H1 (cell line): ENCODE results near the gene TOPORS. TPM values are rescaled to one million over a fixed set of nuclear protein-coding genes. Genes with fewer than 3 reads are reported as not detected.

ENCODE experiments used
- CTCF ChIA-PET: fragments of 300-600 bp; sonication (Branson Sonifier 250); formaldehyde crosslinking; loops from one replicate; lab custom pipeline; 2021; ENCODE audit not compliant: partially characterized antibody; lab: Charles Lee
- POLR2A ChIA-PET: fragments of 300-600 bp; sonication (Branson Sonifier 250); formaldehyde crosslinking; loops from one replicate; lab custom pipeline; 2021; ENCODE audit warnings: inconsistent platforms; ENCODE audit not compliant: partially characterized antibody; lab: Charles Lee
- DNase-seq, 2 experiments: peaks; one replicate each; pipeline versions ENCODE4 v3.0.0 to v3.0.0-alpha.2; 2010 to 2022; ENCODE audit warnings: low spot score in 2 of 2, low read depth in 1 of 2, mixed read lengths in 1 of 2
- FAIRE-seq: peaks from 2 replicates; lab custom pipeline; 2011; peaks lifted over from hg19 to GRCh38; lab: Jason Lieb, UNC
- H2AFZ ChIP-seq: 2 replicates; pipeline ENCODE4 v1.8.1; 2012; ENCODE audit warnings: low read length, inconsistent platforms
- H2AK5ac ChIP-seq: 2 replicates; pipeline ENCODE4 v1.6.1; 2013; ENCODE audit warnings: low read depth, low read length
- H2BK120ac ChIP-seq: replicated peaks from 2 replicates; pipeline ENCODE3; 2013; ENCODE audit warnings: low read depth, low read length, inconsistent platforms
- H2BK12ac ChIP-seq: 2 replicates; pipeline ENCODE4 v1.6.1; 2013; ENCODE audit warnings: low read depth, low read length
- H2BK15ac ChIP-seq: 2 replicates; pipeline ENCODE4 v1.6.1; 2013; ENCODE audit warnings: low read length
- H2BK20ac ChIP-seq: 2 replicates; pipeline ENCODE4 v1.6.1; 2013; ENCODE audit warnings: low read length
- H2BK5ac ChIP-seq: 2 replicates; pipeline ENCODE4 v1.6.1; 2013; ENCODE audit warnings: low read depth, low read length
- H3K14ac ChIP-seq: 2 replicates; pipeline ENCODE4 v1.6.1; 2013; ENCODE audit warnings: inconsistent platforms; ENCODE audit not compliant: insufficient read length
- H3K18ac ChIP-seq: 2 replicates; pipeline ENCODE4 v1.6.1; 2013; ENCODE audit warnings: low read length; ENCODE audit errors: extremely low read depth
- H3K23ac ChIP-seq: 2 replicates; pipeline ENCODE4 v1.6.1; 2013; ENCODE audit warnings: inconsistent platforms; ENCODE audit not compliant: insufficient read length
- H3K23me2 ChIP-seq: 2 replicates; pipeline ENCODE4 v1.6.1; 2013; ENCODE audit warnings: low read depth, low read length
- H3K27ac ChIP-seq: 2 replicates; pipeline ENCODE4 v1.6.1; 2011; ENCODE audit warnings: low read depth, low read length, inconsistent platforms
- H3K27me3 ChIP-seq, 4 experiments: replicated peaks in 1 of 4; 1 replicate in 1 of 4; 2 replicates in 3 of 4; pipeline versions ENCODE4 v1.6.1 to v1.8.1; 2011 to 2013; ENCODE audit warnings: low read length in 3 of 4, mild to moderate bottlenecking in 3 of 4, inconsistent platforms in 2 of 4, mixed read lengths in 2 of 4, moderate library complexity in 1 of 4; ENCODE audit not compliant: control insufficient read depth in 3 of 4, insufficient read depth in 3 of 4; ENCODE audit errors: extremely low read depth in 1 of 4
- H3K36me3 ChIP-seq, 4 experiments: 2 replicates each; pipeline versions ENCODE4 v1.6.1 to v1.8.1; 2011 to 2013; ENCODE audit warnings: mild to moderate bottlenecking in 4 of 4, low read length in 3 of 4, moderate library complexity in 2 of 4, control low read depth in 1 of 4, inconsistent platforms in 1 of 4; ENCODE audit not compliant: insufficient read depth in 4 of 4, control insufficient read depth in 2 of 4
- H3K4ac ChIP-seq: replicated peaks from 2 replicates; pipeline ENCODE3; 2013; ENCODE audit warnings: low read length, low read depth, mixed read lengths, inconsistent platforms; ENCODE audit not compliant: insufficient read length
- H3K4me1 ChIP-seq, 4 experiments: replicated peaks in 1 of 4; 1 replicate in 1 of 4; 2 replicates in 3 of 4; pipeline versions ENCODE4 v1.6.1 to v1.8.1; 2011 to 2013; ENCODE audit warnings: low read length in 3 of 4, inconsistent platforms in 2 of 4, mixed read lengths in 1 of 4; ENCODE audit not compliant: insufficient read depth in 4 of 4, control insufficient read depth in 3 of 4
- H3K4me2 ChIP-seq, 2 experiments: 2 replicates each; pipeline versions ENCODE4 v1.6.1 to v1.8.1; 2011 to 2013; ENCODE audit warnings: low read depth in 2 of 2, low read length in 2 of 2, control low read depth in 1 of 2, inconsistent platforms in 1 of 2, mild to moderate bottlenecking in 1 of 2; ENCODE audit not compliant: insufficient read depth in 1 of 2
- H3K4me3 ChIP-seq, 4 experiments: fragments of 200-600, 300-600 bp in 1 of 4; sonication (generic), shearing (Covaris generic), sonication (Bioruptor Twin) in 1 of 4; 2 replicates each; pipeline versions ENCODE4 v1.5.1 to v1.8.1; 2011 to 2016; ENCODE audit warnings: low read length in 4 of 4, low read depth in 3 of 4, control low read depth in 2 of 4, inconsistent platforms in 2 of 4, mild to moderate bottlenecking in 2 of 4, mixed read lengths in 1 of 4, moderate library complexity in 1 of 4; ENCODE audit not compliant: insufficient read depth in 2 of 4; ENCODE audit errors: extremely low read depth in 1 of 4
- H3K56ac ChIP-seq: replicated peaks from 2 replicates; pipeline ENCODE3; 2013; ENCODE audit warnings: low read depth, mild to moderate bottlenecking, mixed read lengths, low read length, inconsistent platforms; ENCODE audit not compliant: insufficient read length
- H3K79me1 ChIP-seq: 2 replicates; pipeline ENCODE4 v1.6.1; 2013; ENCODE audit warnings: low read depth, low read length, control low read depth
- H3K79me2 ChIP-seq, 2 experiments: 2 replicates each; pipeline versions ENCODE4 v1.6.1 to v1.8.1; 2012 to 2013; ENCODE audit warnings: low read length in 2 of 2, mild to moderate bottlenecking in 2 of 2, inconsistent platforms in 1 of 2; ENCODE audit not compliant: insufficient read depth in 2 of 2, control insufficient read depth in 1 of 2
- H3K9ac ChIP-seq, 4 experiments: replicated peaks in 1 of 4; 1 replicate in 1 of 4; 2 replicates in 3 of 4; pipeline versions ENCODE4 v1.6.1 to v1.8.1; 2011 to 2013; ENCODE audit warnings: low read depth in 3 of 4, low read length in 3 of 4, control low read depth in 2 of 4, mild to moderate bottlenecking in 2 of 4, moderate library complexity in 2 of 4, inconsistent platforms in 1 of 4; ENCODE audit errors: extremely low read depth in 1 of 4
- H3K9me3 ChIP-seq, 2 experiments: 2 replicates each; pipeline versions ENCODE4 v1.6.1 to v1.8.1; 2012 to 2013; ENCODE audit warnings: mild to moderate bottlenecking in 2 of 2, moderate library complexity in 2 of 2, control low read depth in 1 of 2, inconsistent platforms in 1 of 2, low read depth in 1 of 2, low read length in 1 of 2, mixed read lengths in 1 of 2; ENCODE audit not compliant: insufficient read depth in 2 of 2
- H4K20me1 ChIP-seq, 2 experiments: replicated peaks in 1 of 2; 2 replicates each; pipeline versions ENCODE3 to v1.8.1; 2011 to 2013; ENCODE audit warnings: inconsistent platforms in 2 of 2, low read length in 2 of 2, mild to moderate bottlenecking in 1 of 2; ENCODE audit not compliant: insufficient read depth in 2 of 2, control insufficient read depth in 1 of 2
- H4K5ac ChIP-seq: 2 replicates; pipeline ENCODE4 v1.6.1; 2013; ENCODE audit warnings: low read length, low read depth, mixed read lengths, inconsistent platforms; ENCODE audit not compliant: insufficient read length
- H4K8ac ChIP-seq: 2 replicates; pipeline ENCODE4 v1.8.0; 2013; ENCODE audit warnings: mild to moderate bottlenecking, moderate library complexity, low read length, inconsistent platforms; ENCODE audit not compliant: insufficient read depth; ENCODE audit errors: extremely low read depth
- H4K91ac ChIP-seq: replicated peaks from 2 replicates; pipeline ENCODE3; 2013; ENCODE audit warnings: low read length, mixed read lengths, inconsistent platforms; ENCODE audit not compliant: insufficient read length
- CBX8 ChIP-seq: fragments of 300-800, 300-1000 bp; sonication (generic); IDR thresholded peaks from 2 replicates; pipeline ENCODE4 v1.7.1; 2016; ENCODE audit warnings: low read depth, low read length, borderline replicate concordance
- CEBPB ChIP-seq: IDR thresholded peaks from 2 replicates; pipeline ENCODE4 v1.6.1; 2012; ENCODE audit warnings: low read depth, low read length
- WGBS, 2 experiments: shearing (Covaris generic) in 1 of 2; methylation state at CpG; one replicate each; pipeline versions ENCODE4 v1.1.6 to v1.1.7; 2013 to 2015; ENCODE audit warnings: low lambda C conversion rate in 2 of 2, mixed read lengths in 2 of 2, inconsistent platforms in 1 of 2, low coverage in 1 of 2, missing lambda C conversion rate in 1 of 2; ENCODE audit not compliant: insufficient replicate concordance in 2 of 2, insufficient coverage in 1 of 2, insufficient read length in 1 of 2; ENCODE audit errors: extremely low coverage in 1 of 2, missing lambda C conversion rate in 1 of 2; 5-methylcytosine and 5-hydroxymethylcytosine counted together
- polyA plus RNA-seq, 7 experiments: library from polyadenylated mRNA; depleted of rRNA in 3 of 7; stranded (reverse) in 5 of 7; unstranded in 2 of 7; fragments of >200 nt in 5 of 7; fragments of 200-250 nt in 2 of 7; gene quantifications; 1 replicate in 5 of 7; 2 replicates in 1 of 7; 4 replicates in 1 of 7; pipeline versions ENCODE4 v1.2.1 to v1.2.3, GENCODE V29; 2011 to 2013; ENCODE audit warnings: missing spikeins in 2 of 7, mixed read lengths in 2 of 7
- total RNA-seq: library from RNA; stranded (reverse); fragmentation: NEBNext Ultra II Directional; extraction: Animal tissue kit (Norgen Biotek cat#: 25700); gene quantifications from 2 replicates; pipeline ENCODE4 v1.2.1, GENCODE V29; 2021

The TOPORS gene
- total and polyA plus RNA-seq, 2 of the 8 experiments (the other 6 are each of a cell fraction or from before 2014, with no cell fraction given): 10.3 to 30.7 TPM

- H3K27ac ChIP-seq: no peak overlapping the region
- WGBS, 2 experiments: 88% methylated on average over 2 of the region's 2 CpGs; no CpG with 5 or more reads in 1 of the 2 experiments
- H4K91ac ChIP-seq: no peak overlapping the region
- H4K8ac ChIP-seq: no peak overlapping the region
- H3K23me2 ChIP-seq: peaks cover 9% of the 10 kb centered on the region
- TF ChIP-seq CEBPB: peak; percentile 97
- no peak for TF ChIP-seq CBX8
- H2BK15ac ChIP-seq: no peak overlapping the region
- no peak overlapping the region for H2AFZ ChIP-seq
- H2BK12ac ChIP-seq: no peak overlapping the region
- H3K79me1 ChIP-seq: 0 out of 2 replicates have a peak, but pooled peaks cover under 1% of the 10 kb centered on the region
- ChIA-PET CTCF (interaction anchor here (1.4 to 2.0 kb wide), 3 partner anchors 11 to 175 kb away, joined by 3 to 8 read pairs (median 8); no protein-coding TSS in a partner anchor), POLR2A (interaction anchor here (0.6 to 1.1 kb wide), 5 partner anchors 12 to 1560 kb away, joined by 3 read pairs; no protein-coding TSS in a partner anchor)
- H4K5ac ChIP-seq: no peak overlapping the region
- H2AK5ac ChIP-seq: no peak overlapping the region
- peaks cover 9% of the 10 kb centered on the region in 2 experiments for H4K20me1 ChIP-seq
- H2BK5ac ChIP-seq: no peak overlapping the region
- no peak overlapping the region for H3K4me2 ChIP-seq
- H3K14ac ChIP-seq: no peak overlapping the region
- H3K79me2 ChIP-seq: peaks cover 11 to 32% of the 10 kb centered on the region in 2 experiments
- no peak for FAIRE-seq
- H3K56ac ChIP-seq: no peak overlapping the region
- H3K36me3 ChIP-seq: no peaks in the 10 kb centered on the region; a peak in 1 of 8 replicates
- no peak overlapping the region for H2BK20ac ChIP-seq
- H3K9ac ChIP-seq: no peak overlapping the region; a peak in 1 of 7 replicates
- H3K23ac ChIP-seq: no peak overlapping the region
- H3K4me3 ChIP-seq: no peak overlapping the region
- no peak overlapping the region for H2BK120ac ChIP-seq
- no peak for DNase-seq
- H3K9me3 ChIP-seq: no peaks in the 10 kb centered on the region
- H3K18ac ChIP-seq: no peak overlapping the region
- H3K4me1 ChIP-seq: peaks cover 0 to 3% (median 0%) of the 10 kb centered on the region in 4 experiments; a peak in 2 of 7 replicates
- no peaks in the 10 kb centered on the region for H3K27me3 ChIP-seq
- H3K4ac ChIP-seq: no peak overlapping the region
Measured at GRCh38 chr9:32554107-32554506, 1.7 kb upstream of the TOPORS start.
